Kidney (tissue), 14 donors: Measurements from ENCODE around the gene SOAT1. TPM values are rescaled to one million over a fixed set of nuclear protein-coding genes. Genes with fewer than 3 reads are reported as not detected.

Source experiments
- DNase-seq, 5 donors: peaks; one replicate each; pipeline ENCODE4 v3.0.0-alpha.2; 2013 to 2020
- FAIRE-seq: peaks from 2 replicates; lab custom pipeline; 2012; peaks lifted over from hg19 to GRCh38; lab: Jason Lieb, UNC
- H3K27ac ChIP-seq, 2 donors: one replicate each; pipeline ENCODE4 v1.7.0; 2013; ENCODE audit warnings: low read depth in 2 of 2, low read length in 2 of 2, inconsistent platforms in 1 of 2
- H3K27me3 ChIP-seq: one replicate; pipeline ENCODE4 v1.7.1; 2013; ENCODE audit warnings: low read length, inconsistent platforms; ENCODE audit not compliant: control insufficient read depth, insufficient read depth
- H3K36me3 ChIP-seq, 3 donors: one replicate each; pipeline versions ENCODE4 v1.7.0 to v1.7.1; 2013; ENCODE audit warnings: low read length in 3 of 3, control low read depth in 1 of 3, inconsistent platforms in 1 of 3; ENCODE audit not compliant: insufficient read depth in 3 of 3, control insufficient read depth in 2 of 3
- H3K4me1 ChIP-seq, 3 donors: one replicate each; pipeline versions ENCODE4 v1.7.0 to v1.7.1; 2013; ENCODE audit warnings: low read length in 3 of 3, inconsistent platforms in 1 of 3, low read depth in 1 of 3; ENCODE audit not compliant: control insufficient read depth in 2 of 3, insufficient read depth in 2 of 3
- H3K4me3 ChIP-seq, 3 donors: one replicate each; pipeline versions ENCODE4 v1.7.0 to v1.8.1; 2013; ENCODE audit warnings: low read length in 3 of 3, control low read depth in 1 of 3, inconsistent platforms in 1 of 3
- H3K9ac ChIP-seq, 3 donors: one replicate each; pipeline versions ENCODE4 v1.7.0 to v1.7.1; 2013; ENCODE audit warnings: low read length in 3 of 3, control low read depth in 1 of 3, inconsistent platforms in 1 of 3
- H3K9me3 ChIP-seq, 3 donors: one replicate each; pipeline versions ENCODE4 v1.7.0 to v1.7.1; 2013; ENCODE audit warnings: low read length in 3 of 3, control low read depth in 1 of 3, inconsistent platforms in 1 of 3; ENCODE audit not compliant: control insufficient read depth in 2 of 3, insufficient read depth in 1 of 3
- intact Hi-C: fragments of 100-400 bp; cut with DNase I; formaldehyde crosslinking; loops from one replicate; pipeline ENCODE4 v1.11.1; 2022
- polyA plus RNA-seq: library from polyadenylated mRNA; stranded (reverse); fragments of 350-450 nt; fragmentation: Illumina TruSeq; extraction: RNeasy Lipid Tissue Mini Kit (QIAGEN cat#74804); gene quantifications from one replicate; pipeline ENCODE4 v1.2.3, GENCODE V29; 2014; ENCODE audit warnings: low read depth, low replicate concordance; ENCODE audit not compliant: insufficient read depth
- total RNA-seq: library from RNA; stranded (reverse); fragmentation: NEBNext Ultra II Directional; extraction: Animal tissue kit (Norgen Biotek cat#: 25700); gene quantifications from one replicate; pipeline ENCODE4 v1.2.1, GENCODE V29; 2021
- TF ChIP-seq, protein P1 (sequence below): IDR thresholded peaks from 3 replicates; pipeline ENCODE4 v1.5.1; 2012; ENCODE audit warnings: mild to moderate bottlenecking, moderate library complexity, borderline replicate concordance; ENCODE audit not compliant: insufficient read depth; ENCODE audit errors: extremely low read depth
- donor health status: control.
- donor health status: control.
- donor health status: control.
- donor health status: control.
- donor health status: control.
- donor health status: DM: yes; HTN: yes; CAD: no.
- donor health status: Normal renal cell carcinoma (clear cell type).

Gene SOAT1
- total and polyA plus RNA-seq, 2 donors from 2014 or later: 6.8 to 58.1 TPM

DNA sequence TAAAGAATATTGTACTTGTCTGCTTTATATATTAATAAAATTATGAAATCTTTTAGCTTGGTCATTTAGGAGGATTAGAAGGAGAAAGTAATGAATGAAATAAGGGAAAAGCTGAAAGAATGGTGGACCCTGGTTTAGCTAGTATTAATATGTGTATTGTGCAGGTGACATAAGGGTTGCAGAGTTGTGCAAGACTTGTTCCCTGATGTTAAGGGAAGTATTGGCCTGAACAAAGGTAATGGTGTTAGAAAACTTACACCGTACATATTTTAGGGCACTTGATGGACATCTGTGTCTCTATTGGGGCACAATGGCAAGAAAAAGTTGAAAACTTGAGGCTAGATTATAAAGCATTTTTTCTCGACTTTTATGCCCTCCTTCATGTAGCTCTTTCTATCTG lies 32.2 kb downstream of the SOAT1 start:
- DNase-seq (no peak), FAIRE-seq (no peak)
- Histone ChIP-seq H3K4me1 (no peaks in the 10 kb centered on the region), H3K36me3 (no peaks in the 10 kb centered on the region), H3K9me3 (no peaks in the 10 kb centered on the region), H3K27me3 (no peaks in the 10 kb centered on the region), H3K9ac (no peak overlapping the region), H3K4me3 (no peak overlapping the region), H3K27ac (no peak overlapping the region)
- intact Hi-C loops: no loop called here
- TF ChIP-seq, protein P1, sequence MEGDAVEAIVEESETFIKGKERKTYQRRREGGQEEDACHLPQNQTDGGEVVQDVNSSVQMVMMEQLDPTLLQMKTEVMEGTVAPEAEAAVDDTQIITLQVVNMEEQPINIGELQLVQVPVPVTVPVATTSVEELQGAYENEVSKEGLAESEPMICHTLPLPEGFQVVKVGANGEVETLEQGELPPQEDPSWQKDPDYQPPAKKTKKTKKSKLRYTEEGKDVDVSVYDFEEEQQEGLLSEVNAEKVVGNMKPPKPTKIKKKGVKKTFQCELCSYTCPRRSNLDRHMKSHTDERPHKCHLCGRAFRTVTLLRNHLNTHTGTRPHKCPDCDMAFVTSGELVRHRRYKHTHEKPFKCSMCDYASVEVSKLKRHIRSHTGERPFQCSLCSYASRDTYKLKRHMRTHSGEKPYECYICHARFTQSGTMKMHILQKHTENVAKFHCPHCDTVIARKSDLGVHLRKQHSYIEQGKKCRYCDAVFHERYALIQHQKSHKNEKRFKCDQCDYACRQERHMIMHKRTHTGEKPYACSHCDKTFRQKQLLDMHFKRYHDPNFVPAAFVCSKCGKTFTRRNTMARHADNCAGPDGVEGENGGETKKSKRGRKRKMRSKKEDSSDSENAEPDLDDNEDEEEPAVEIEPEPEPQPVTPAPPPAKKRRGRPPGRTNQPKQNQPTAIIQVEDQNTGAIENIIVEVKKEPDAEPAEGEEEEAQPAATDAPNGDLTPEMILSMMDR: no peak

DNA sequence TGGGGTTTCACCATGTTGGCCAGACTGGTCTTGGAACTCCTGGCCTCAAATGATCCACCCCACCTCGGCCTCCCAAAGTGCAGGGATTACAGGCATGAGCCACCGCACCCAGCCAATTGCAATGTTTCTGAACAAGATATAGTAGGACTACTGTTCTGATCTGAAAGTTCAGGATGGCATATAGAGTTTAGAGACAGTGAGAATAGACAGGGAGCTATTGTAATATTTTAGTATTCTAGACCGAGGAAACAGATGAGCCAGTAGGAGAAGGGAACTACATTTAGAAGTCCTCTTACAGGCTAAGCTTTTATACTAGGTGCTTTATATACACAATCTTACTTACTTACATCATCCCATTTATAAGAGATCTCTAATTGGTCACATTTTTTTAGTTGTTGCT lies 33.1 kb downstream of the SOAT1 start:
- Histone ChIP-seq H3K27ac (no peak overlapping the region), H3K36me3 (no peaks in the 10 kb centered on the region), H3K27me3 (no peaks in the 10 kb centered on the region), H3K4me3 (no peak overlapping the region), H3K4me1 (no peaks in the 10 kb centered on the region), H3K9ac (no peak overlapping the region), H3K9me3 (no peaks in the 10 kb centered on the region)
- intact Hi-C loops: no loop called here
- TF ChIP-seq, protein P1: no peak
- DNase-seq (peak in 1 of 5 donors; percentile 32), FAIRE-seq (no peak)

DNA sequence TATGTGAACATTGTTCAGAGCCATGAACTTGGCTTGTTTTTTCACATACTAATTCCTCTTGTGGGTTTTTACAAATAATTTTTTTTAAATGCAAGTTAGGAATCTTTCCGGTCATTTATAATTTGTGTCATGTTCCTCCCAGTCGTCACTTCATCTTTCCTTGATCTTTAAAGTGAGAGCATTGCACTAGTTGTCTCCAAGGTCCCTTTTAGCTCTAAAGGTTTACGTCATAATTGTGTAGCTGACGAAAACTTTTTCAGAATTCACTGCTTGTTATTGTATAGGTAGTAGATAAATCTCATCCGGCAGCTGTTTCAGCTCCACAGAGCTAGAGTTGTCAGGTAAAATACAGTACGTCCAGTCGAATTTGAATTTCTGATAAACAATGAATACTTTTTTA lies 33.6 kb downstream of the SOAT1 start:
- Histone ChIP-seq H3K36me3 (no peaks in the 10 kb centered on the region), H3K27me3 (no peaks in the 10 kb centered on the region), H3K27ac (no peak overlapping the region), H3K4me3 (no peak overlapping the region), H3K9ac (no peak overlapping the region), H3K9me3 (no peaks in the 10 kb centered on the region), H3K4me1 (no peaks in the 10 kb centered on the region)
- DNase-seq: no peak
- TF ChIP-seq, protein P1: no peak
- no peak for FAIRE-seq
- intact Hi-C loops: no loop called here

DNA sequence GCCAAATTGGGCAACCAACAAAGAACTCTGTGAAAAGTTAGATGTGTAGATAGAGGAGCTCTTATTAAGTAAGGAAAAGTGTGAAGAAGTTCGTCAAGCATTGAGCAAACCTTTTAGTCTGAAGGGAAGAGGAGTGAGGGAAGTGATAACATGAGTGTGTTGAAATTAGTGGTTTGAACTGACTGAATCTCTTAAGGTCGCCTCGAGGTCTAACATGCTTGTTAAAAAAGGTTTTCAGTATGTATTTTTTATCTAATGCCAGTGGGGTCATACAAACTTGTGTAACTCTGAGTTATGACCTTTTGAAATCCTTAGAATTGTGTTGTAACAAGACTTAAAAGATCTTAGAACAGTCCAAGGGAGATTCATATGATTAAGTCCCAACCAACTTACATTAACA lies 34.1 kb downstream of the SOAT1 start:
- Histone ChIP-seq H3K36me3 (no peaks in the 10 kb centered on the region), H3K4me1 (no peaks in the 10 kb centered on the region), H3K4me3 (no peak overlapping the region), H3K9ac (no peak overlapping the region), H3K9me3 (no peaks in the 10 kb centered on the region), H3K27ac (no peak overlapping the region), H3K27me3 (no peaks in the 10 kb centered on the region)
- intact Hi-C loops: no loop called here
- FAIRE-seq (no peak), DNase-seq (no peak)
- TF ChIP-seq, protein P1: no peak
